ENCODE results near the gene KRTAP5-6.

The KRTAP5-6 gene

DNA sequence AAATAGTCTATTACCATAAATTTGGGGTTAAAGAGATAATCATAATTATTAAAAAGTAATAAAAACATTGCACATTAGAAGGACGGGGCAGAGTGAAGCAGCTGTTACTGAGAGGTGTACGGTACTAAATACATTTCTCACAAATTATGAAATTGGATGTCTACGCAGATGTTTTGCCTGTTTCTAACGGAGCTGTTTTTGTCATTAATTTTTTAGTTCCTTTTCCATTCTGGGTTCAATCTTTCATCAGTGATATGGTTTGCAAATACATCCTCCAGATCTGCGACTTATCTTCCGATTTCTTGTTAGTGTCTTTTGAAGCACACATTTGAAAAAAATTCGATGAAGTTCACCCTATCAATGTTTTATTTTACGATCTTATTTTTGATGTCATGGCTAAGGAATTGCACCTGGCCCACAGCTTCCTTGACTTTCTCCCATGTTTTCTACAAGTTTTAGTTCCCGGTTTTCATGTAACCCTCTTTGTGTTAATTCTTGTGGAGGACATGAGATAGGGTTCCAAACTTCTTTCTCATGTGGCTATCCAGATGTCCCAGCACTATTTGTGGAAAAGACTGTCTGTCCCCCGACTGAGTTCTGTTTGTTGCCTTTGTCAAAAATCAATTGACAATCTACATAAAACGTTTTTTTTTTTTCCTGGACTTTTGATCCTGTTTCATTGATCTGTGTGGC is 21.3 kb upstream of the KRTAP5-6 start:
- no peaks in the 10 kb centered on the region for H3K79me2 ChIP-seq (ENCODE audit: insufficient read depth, low read length)
- H3K36me3 ChIP-seq (ENCODE audit: insufficient read depth, low read length), result no peaks in the 10 kb centered on the region
- TF ChIP-seq EZH2phosphoT487 (IDR thresholded peaks at IDR 0.05; ENCODE audit: borderline replicate concordance) (no peak), CTCF (conservative IDR thresholded peaks at IDR 0.05; ENCODE audit: low read length) (no peak)
- H3F3A ChIP-seq (ENCODE audit: low read depth), result no peaks in the 10 kb centered on the region
- no peak overlapping the region for H2AFZ ChIP-seq (ENCODE audit: low read length)
- no peaks in the 10 kb centered on the region for H3K4me1 ChIP-seq (ENCODE audit: insufficient read depth, low read length, poor library complexity, severe bottlenecking)
- H3K4me3 ChIP-seq (ENCODE audit: low read length, poor library complexity, severe bottlenecking), result no peak overlapping the region
- H3K27me3 ChIP-seq (ENCODE audit: insufficient read depth, low read length, poor library complexity, severe bottlenecking), result peaks cover 12% of the 10 kb centered on the region
- no peak overlapping the region for H3K9ac ChIP-seq (ENCODE audit: low read depth, low read length, poor library complexity, severe bottlenecking)
- H3K9me3 ChIP-seq (ENCODE audit: insufficient read depth, low read depth, low read length), result no peaks in the 10 kb centered on the region
- H3K9me2 ChIP-seq (replicated peaks; ENCODE audit: low read depth, low read length), result no peaks in the 10 kb centered on the region
- no peaks in the 10 kb centered on the region for H4K20me1 ChIP-seq (ENCODE audit: insufficient read depth, low read length, poor library complexity, severe bottlenecking)
- no peak overlapping the region for H3K4me2 ChIP-seq (ENCODE audit: low read depth, low read length, poor library complexity, severe bottlenecking)

- H3K27me3 ChIP-seq (ENCODE audit: insufficient read depth, low read length, poor library complexity, severe bottlenecking), result peaks cover 12% of the 10 kb centered on the region
- no peak for TF ChIP-seq EZH2phosphoT487 (IDR thresholded peaks at IDR 0.05; ENCODE audit: borderline replicate concordance)
- TF ChIP-seq CTCF (conservative IDR thresholded peaks at IDR 0.05; ENCODE audit: low read length), result no peak
Observed at GRCh38 chr11:1676229-1676740, 20.7 kb upstream of the KRTAP5-6 start.

DNA sequence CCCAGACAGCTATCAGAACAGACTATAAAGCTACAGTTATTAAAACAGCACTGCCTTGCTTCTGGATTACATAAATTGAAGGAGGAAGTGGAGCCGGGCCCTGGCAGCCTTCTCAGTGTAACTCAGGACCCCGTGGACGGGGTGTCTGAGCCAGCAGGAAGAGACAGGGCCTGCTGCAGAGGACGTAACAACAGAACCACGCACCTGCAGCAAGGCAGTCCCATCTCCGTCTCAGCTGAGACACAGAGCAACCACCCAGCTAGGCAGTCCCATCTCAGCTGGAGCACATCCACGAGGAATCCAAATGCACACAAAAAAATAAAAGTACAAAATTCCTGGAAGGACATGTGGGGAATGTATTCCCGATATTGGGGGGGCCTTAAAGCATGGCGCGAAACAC is 17.1 kb upstream of the KRTAP5-6 start:
- Histone ChIP-seq H3K9me2 (replicated peaks; ENCODE audit: low read depth, low read length) (no peaks in the 10 kb centered on the region), H3K79me2 (ENCODE audit: insufficient read depth, low read length) (no peaks in the 10 kb centered on the region), H3K27me3 (ENCODE audit: insufficient read depth, low read length, poor library complexity, severe bottlenecking) (peaks cover 3% of the 10 kb centered on the region), H3K4me3 (ENCODE audit: low read length, poor library complexity, severe bottlenecking) (no peak overlapping the region), H3K9me3 (ENCODE audit: insufficient read depth, low read depth, low read length) (no peaks in the 10 kb centered on the region), H4K20me1 (ENCODE audit: insufficient read depth, low read length, poor library complexity, severe bottlenecking) (no peaks in the 10 kb centered on the region), H3K36me3 (ENCODE audit: insufficient read depth, low read length) (no peaks in the 10 kb centered on the region), H3F3A (ENCODE audit: low read depth) (no peaks in the 10 kb centered on the region), H2AFZ (ENCODE audit: low read length) (no peak overlapping the region), H3K4me1 (ENCODE audit: insufficient read depth, low read length, poor library complexity, severe bottlenecking) (no peaks in the 10 kb centered on the region), H3K4me2 (ENCODE audit: low read depth, low read length, poor library complexity, severe bottlenecking) (no peak overlapping the region), H3K9ac (ENCODE audit: low read depth, low read length, poor library complexity, severe bottlenecking) (no peak overlapping the region)
- TF ChIP-seq EZH2phosphoT487 (IDR thresholded peaks at IDR 0.05; ENCODE audit: borderline replicate concordance) (no peak), CTCF (conservative IDR thresholded peaks at IDR 0.05; ENCODE audit: low read length) (no peak)

More at GRCh38 chr11:1676229-1676740, 20.7 kb upstream of the KRTAP5-6 start:
- no peaks in the 10 kb centered on the region for H4K20me1 ChIP-seq (ENCODE audit: insufficient read depth, low read length, poor library complexity, severe bottlenecking)
- H3K4me2 ChIP-seq (ENCODE audit: low read depth, low read length, poor library complexity, severe bottlenecking), result no peak overlapping the region
- no peaks in the 10 kb centered on the region for H3K79me2 ChIP-seq (ENCODE audit: insufficient read depth, low read length)
- no peak overlapping the region for H2AFZ ChIP-seq (ENCODE audit: low read length)
- no peak overlapping the region for H3K9ac ChIP-seq (ENCODE audit: low read depth, low read length, poor library complexity, severe bottlenecking)
- H3F3A ChIP-seq (ENCODE audit: low read depth), result no peaks in the 10 kb centered on the region
- no peak overlapping the region for H3K4me3 ChIP-seq (ENCODE audit: low read length, poor library complexity, severe bottlenecking)
- no peaks in the 10 kb centered on the region for H3K9me3 ChIP-seq (ENCODE audit: insufficient read depth, low read depth, low read length)
- no peaks in the 10 kb centered on the region for H3K4me1 ChIP-seq (ENCODE audit: insufficient read depth, low read length, poor library complexity, severe bottlenecking)
- H3K9me2 ChIP-seq (replicated peaks; ENCODE audit: low read depth, low read length), result no peaks in the 10 kb centered on the region
- H3K36me3 ChIP-seq (ENCODE audit: insufficient read depth, low read length), result no peaks in the 10 kb centered on the region
